T-helper 1 cell treated with Interleukin-12 subunit alpha and Interleukin-12 subunit beta and Interleukin-4 antibody, amounts not matched to agents 30 ng/mL and 1 ng/mL, for 36 hours (primary cell): Measurements from ENCODE around the gene ARL2. TPM values are rescaled to one million over a fixed set of nuclear protein-coding genes. Genes with fewer than 3 reads are reported as not detected.

Experiments
- intact Hi-C: fragments of 100-400 bp; cut with micrococcal nuclease; formaldehyde crosslinking; loops from one replicate; pipeline ENCODE4 v1.15.1; 2024
- total RNA-seq: library from RNA; stranded (reverse); gene quantifications from 2 replicates; pipeline ENCODE4 v1.2.3, GENCODE V29; 2022

Gene ARL2
- total RNA-seq, 1 donor from 2014 or later: 55.8 TPM

- intact Hi-C loops: no loop called here
Measured at GRCh38 chr11:65043881-65044501, 30.0 kb downstream of the ARL2 start.

DNA sequence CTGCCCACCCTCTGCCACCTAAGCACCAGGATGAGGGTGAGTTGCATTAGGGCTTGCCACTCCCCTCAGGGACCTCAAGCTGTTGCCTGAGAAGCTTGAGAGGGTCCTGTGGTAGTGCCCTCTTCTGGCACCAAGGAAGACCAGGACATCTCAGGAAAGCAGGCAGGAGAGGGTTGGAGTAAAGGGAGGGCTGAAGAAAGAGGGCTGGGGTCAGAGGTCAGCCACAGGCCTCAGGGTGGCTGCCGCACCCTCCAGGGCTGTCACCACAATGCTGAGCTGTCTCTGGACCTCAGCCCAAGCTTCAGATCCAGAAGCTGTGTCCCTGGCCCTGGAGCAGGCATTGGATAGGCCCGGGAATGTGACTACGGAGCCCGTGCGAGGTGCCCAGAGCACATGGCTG is 31.1 kb downstream of the ARL2 start:
- intact Hi-C loops: no loop called here

- intact Hi-C loops: no loop called here
Measured at GRCh38 chr11:65045728-65046127, 31.8 kb downstream of the ARL2 start.

DNA sequence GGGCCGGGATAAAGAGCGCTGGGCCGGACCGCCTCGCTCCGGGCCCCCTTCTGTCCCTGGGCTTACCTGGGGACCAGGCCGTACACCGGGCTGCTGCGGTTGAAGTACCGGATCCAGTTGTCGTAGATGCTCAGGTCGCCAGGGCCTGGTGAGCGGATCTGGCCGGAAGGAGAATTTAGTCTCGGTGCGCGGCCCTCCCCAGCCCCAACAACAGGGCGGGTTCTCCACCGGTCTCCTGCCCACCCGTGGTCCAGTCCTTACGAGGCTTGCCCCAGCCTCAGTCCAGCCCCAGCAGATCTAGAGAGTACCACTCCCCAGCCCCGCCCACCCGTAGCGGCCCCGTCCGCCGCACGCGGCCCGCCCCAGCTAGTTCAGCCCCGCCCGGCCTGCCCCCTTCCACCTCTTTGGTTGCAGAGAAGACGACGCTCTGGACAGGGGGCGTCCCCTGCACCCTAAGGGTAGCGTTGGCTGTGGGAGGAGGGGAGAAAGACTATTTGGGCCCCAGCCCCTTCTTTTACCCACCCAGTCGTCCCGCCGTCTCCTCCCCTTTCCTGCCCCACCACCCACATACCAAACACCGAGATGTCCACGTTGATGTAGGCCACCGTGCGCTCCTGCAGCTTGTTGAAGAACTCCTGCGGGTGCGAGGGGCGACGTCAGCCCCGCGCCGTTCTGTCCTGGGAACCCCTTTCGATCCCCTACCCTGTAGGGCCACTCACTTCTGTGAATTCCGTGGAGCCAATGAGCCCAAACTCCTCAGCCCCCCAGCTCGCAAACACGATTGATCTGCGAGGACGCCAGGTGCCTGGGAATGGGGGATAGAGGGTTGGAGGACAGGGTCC is 33.8 kb downstream of the ARL2 start:
- intact Hi-C loops: no loop called here

DNA sequence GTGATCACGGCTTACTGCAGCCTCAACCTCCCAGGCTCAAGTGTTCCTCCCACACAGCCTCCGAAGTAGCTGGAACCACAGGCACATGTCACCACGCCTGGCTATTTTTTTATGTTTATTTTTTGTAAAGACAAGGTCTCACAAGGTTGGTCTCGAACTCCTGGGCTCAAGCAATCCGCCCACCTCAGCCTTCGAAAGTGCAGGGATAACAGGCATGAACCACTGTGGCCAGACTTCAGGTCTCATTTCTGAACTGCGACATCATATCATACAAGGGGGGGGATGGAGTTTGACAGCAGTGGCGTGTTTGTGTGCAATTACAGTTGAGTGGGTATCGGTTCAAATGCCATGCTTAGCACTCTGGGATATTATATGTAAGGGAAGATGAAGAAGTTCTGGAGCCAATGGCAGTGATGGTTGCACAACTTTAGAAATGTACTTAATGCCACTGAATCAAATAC is 37.5 kb downstream of the ARL2 start:
- intact Hi-C loops: no loop called here

DNA sequence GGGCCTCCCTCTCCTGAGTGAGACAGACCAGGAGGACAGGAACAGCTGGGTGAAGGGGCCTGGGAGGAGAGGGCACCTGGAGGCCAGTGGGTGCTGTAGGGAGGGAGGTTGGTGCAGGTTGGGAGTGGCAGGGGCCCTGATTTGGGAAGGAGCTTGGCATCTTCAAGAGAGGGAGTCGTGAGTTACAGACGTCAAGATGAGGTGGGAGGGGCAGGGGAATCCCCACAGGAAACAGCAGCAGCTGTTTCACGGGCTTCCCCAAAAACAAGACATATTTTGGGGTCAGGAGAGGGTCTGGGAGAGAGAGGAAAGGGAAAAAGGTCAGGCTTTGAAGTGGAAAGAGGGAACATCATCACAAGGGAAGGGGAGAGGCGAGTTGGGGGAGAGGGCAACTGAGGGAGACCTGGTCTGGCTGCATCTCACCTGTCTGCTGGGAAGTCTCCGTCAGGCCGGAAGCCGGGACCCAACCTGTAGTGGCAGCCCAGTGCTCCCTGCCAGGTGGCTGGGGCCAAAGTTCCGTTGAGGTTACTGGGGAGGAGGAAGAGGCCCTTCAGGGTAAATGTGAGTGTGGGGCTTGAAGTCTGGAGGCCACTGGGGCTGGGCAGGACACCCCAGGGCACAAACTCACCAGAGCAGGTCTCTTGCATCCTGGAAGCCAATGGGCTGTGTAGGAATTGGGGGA is 40.0 kb downstream of the ARL2 start:
- intact Hi-C loops: no loop called here

- intact Hi-C loops: no loop called here
Measured at GRCh38 chr11:65055538-65055937, 41.6 kb downstream of the ARL2 start.

GRCh38 chr11:65056999-65057398 is 43.0 kb downstream of the ARL2 start:
- intact Hi-C loops: no loop called here

- intact Hi-C loops: no loop called here
Measured at GRCh38 chr11:65057526-65057925, 43.6 kb downstream of the ARL2 start.

GRCh38 chr11:65058012-65058411 is 44.1 kb downstream of the ARL2 start:
- intact Hi-C loops: no loop called here

DNA sequence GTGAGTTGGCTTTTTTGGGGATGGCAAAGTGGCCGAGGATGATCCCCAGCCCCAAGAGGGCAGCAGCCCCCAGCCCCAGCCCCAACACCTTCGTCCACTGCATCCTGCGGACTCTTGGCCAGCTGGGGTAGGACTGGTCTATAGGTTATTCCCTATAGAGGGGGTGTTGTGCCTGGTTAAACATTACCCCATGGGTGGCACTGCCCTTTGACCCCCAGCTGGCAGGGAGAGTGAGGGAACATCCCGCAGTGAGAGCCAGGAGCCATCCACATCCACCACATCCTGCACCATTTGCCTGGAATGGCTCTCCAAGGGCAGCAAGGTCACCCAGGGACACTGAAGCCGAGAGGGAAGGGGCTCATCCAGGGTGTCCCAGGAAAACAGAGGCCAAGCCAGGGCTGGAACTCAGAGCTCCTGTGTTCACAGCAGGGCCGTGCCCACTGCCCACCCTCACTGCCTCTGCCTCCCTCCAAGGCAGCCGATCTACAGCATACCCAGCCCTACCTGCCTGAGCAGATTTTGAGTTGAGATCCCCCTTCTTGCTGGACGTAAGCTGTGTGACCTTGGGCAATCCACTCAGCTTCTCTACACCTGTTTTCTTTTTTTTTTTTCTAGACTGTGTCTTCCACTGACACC is 44.6 kb downstream of the ARL2 start, which contains the start of gene NAALADL1:
Gene NAALADL1, minus strand, starts transcription at position 135 of the 636 bp plus-strand sequence. Its CDS starts 32 bp downstream, at position 103.
- intact Hi-C loops: no loop called here

DNA sequence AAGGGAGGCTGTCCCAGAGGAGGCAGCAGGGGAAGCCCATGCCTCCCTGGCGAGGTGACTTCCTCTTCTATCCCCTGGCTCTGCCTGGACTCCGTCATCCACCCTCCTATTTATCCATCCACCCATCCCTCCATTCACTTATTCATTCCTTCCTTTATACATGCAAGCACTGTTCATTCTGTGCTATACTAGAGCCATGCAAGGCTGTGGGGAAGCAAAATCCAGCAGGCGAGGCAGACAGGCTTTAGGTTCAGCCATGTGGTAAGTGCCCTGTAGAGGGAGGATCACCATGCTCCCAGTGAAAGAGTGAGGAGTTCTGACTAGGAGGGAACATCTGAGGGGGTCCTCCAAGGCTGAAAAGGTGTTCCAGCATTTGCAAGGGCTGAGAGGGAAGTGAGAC is 45.6 kb downstream of the ARL2 start:
- intact Hi-C loops: no loop called here

- intact Hi-C loops: no loop called here
Measured at GRCh38 chr11:65059959-65060824, 46.2 kb downstream of the ARL2 start.

- intact Hi-C loops: no loop called here
Measured at GRCh38 chr11:65060913-65061408, 47.0 kb downstream of the ARL2 start.

- intact Hi-C loops: no loop called here
Measured at GRCh38 chr11:65063532-65063931, 49.6 kb downstream of the ARL2 start.

DNA sequence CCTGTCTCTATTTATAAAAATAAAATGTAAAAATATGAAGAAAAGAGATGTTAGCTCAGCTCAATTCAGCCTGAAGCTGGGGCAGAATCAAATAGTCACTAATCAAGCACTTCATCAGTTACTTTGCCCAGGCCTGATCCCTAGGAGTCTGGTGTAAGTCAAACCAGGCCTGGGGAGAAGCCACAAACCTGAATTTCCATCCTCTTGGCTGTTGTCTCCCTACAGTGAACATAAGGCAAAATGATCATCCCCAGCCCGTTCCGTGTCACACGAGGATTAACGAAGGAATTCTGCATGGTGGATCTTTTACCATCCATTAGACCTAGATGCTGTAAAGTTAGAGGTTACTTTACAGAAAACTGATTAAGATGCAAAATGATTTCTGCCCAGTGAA is 50.9 kb downstream of the ARL2 start:
- intact Hi-C loops: no loop called here

- intact Hi-C loops: no loop called here
Measured at GRCh38 chr11:65065851-65066250, 51.9 kb downstream of the ARL2 start.

GRCh38 chr11:65066315-65066714 is 52.4 kb downstream of the ARL2 start:
- intact Hi-C loops: no loop called here

- intact Hi-C loops: no loop called here
Measured at GRCh38 chr11:65066805-65067291, 52.9 kb downstream of the ARL2 start.

DNA sequence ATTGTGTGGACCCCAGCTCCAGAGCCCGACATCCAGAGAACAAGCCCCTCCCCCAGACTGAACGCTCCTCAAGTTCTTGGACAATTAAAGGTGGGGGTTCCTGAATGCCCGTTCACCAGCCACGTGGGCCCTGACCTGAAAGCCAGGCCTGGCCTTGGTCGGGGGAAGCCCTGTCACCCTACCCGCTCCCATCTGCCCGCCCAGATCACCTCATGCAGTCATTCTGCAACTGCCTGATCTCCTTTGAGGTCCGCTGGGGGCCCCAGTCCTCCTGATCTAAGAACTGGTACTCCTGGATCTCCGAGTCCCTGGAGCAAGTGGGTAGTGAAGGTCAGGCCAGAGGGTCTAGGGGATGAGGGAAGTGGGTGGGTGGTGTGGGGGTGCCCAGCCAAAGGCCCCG is 53.5 kb downstream of the ARL2 start:
- intact Hi-C loops: no loop called here
